ENCODE data around the gene DUSP11. TPM values are rescaled to one million over a fixed set of nuclear protein-coding genes. Genes with fewer than 3 reads are reported as not detected.

Gene DUSP11
- total and polyA plus RNA-seq, 2 of the 13 experiments (the other 11 are each of a cell fraction or from before 2014, with no cell fraction given), result 30.5 to 36.2 TPM

- in situ Hi-C loops (cut with HindIII; ENCODE audit: extremely low pct_ligation_motif_present, low pct_unique_long_range_greater_than_20kb), result no loop called here
- Histone ChIP-seq H3K27me3 (ENCODE audit: control insufficient read depth in 1 of 2, insufficient read depth in 2 of 2, low read length in 2 of 2) (no peaks in the 10 kb centered on the region), H3K4me3 (replicated peaks in 1 of 3; ENCODE audit: insufficient read depth in 1 of 3, low read depth in 2 of 3, low read length in 3 of 3) (no peak overlapping the region), H4K20me1 (ENCODE audit: insufficient read depth, low read length) (no peaks in the 10 kb centered on the region; the same call in 1 of the 2 replicates), H3K4me1 (ENCODE audit: insufficient read depth, low read length) (no peaks in the 10 kb centered on the region), H3K9ac (ENCODE audit: insufficient read depth, low read depth, low read length) (no peak overlapping the region), H3K79me2 (ENCODE audit: insufficient read depth, low read length) (no peaks in the 10 kb centered on the region), H2AFZ (ENCODE audit: low read length) (no peak overlapping the region), H3K4me2 (ENCODE audit: low read depth, low read length) (no peak overlapping the region), H3K27ac (ENCODE audit: extremely low read length, insufficient read depth, low read length) (no peak overlapping the region), H3K9me3 (ENCODE audit: low read length) (no peaks in the 10 kb centered on the region), H3K36me3 (replicated peaks in 1 of 2; ENCODE audit: control insufficient read depth in 1 of 2, insufficient read depth in 2 of 2, low read length in 2 of 2) (peaks cover 27 to 86% of the 10 kb centered on the region in 2 experiments)
- no peak for TF ChIP-seq ZNF276 (CRISPR knock-in tag; IDR thresholded peaks at IDR 0.05; ENCODE audit: low read depth)
- TF ChIP-seq SP5 (CRISPR knock-in tag; IDR thresholded peaks at IDR 0.05; ENCODE audit: borderline replicate concordance, low read depth), result no peak
- no peak for TF ChIP-seq ZNF749 (CRISPR knock-in tag; IDR thresholded peaks at IDR 0.05; ENCODE audit: borderline replicate concordance)
- TF ChIP-seq TAF1 (CRISPR knock-in tag; IDR thresholded peaks at IDR 0.05), result no peak
- TF ChIP-seq TEAD2 (CRISPR knock-in tag; IDR thresholded peaks at IDR 0.05), result no peak
- TF ChIP-seq CAMTA2 (CRISPR knock-in tag; IDR thresholded peaks at IDR 0.05; ENCODE audit: borderline replicate concordance), result no peak
- no peak for TF ChIP-seq ZNF567 (CRISPR knock-in tag; IDR thresholded peaks at IDR 0.05; ENCODE audit: borderline replicate concordance)
- TF ChIP-seq CEBPB (IDR thresholded peaks at IDR 0.05; ENCODE audit: borderline replicate concordance, low read depth, low read length), result no peak
- no peak for TF ChIP-seq HNRNPK (IDR thresholded peaks at IDR 0.05; ENCODE audit: low read depth, low read length, poor library complexity, severe bottlenecking)
- no peak for TF ChIP-seq SRSF1 (optimal IDR thresholded peaks at IDR 0.05; ENCODE audit: low read depth, low read length)
- no peak for TF ChIP-seq ZNF224 (CRISPR knock-in tag; IDR thresholded peaks at IDR 0.05)
- TF ChIP-seq MED13 (CRISPR knock-in tag; IDR thresholded peaks at IDR 0.05), result no peak
- TF ChIP-seq CREB1 (IDR thresholded peaks at IDR 0.05), result no peak
- no peak for TF ChIP-seq CREB1 (CRISPR knock-in tag; IDR thresholded peaks at IDR 0.05)
- no peak for ATAC-seq
- POLR2A ChIA-PET, result interaction anchor here (0.6 kb wide), 1 partner anchor 655 kb away, joined by 4 read pairs; no protein-coding TSS in a partner anchor
- intact Hi-C loops (cut with micrococcal nuclease; ENCODE audit: unreplicated experiment), result no loop called here
- CTCF ChIA-PET (ENCODE audit: low intra/inter-chr PET ratio, low total read pairs), result no interaction called here
- 90% methylated on average over 1 of the region's 1 CpG for whole genome bisulfite sequencing (ENCODE audit: low lambda C conversion rate)
- no peak for DNase-seq (ENCODE audit: low spot score)
- no peak for FAIRE-seq
- BruUV-seq (replicated peaks), result no TSS peak
Measured at GRCh38 chr2:73764945-73765344, 15.0 kb downstream of the DUSP11 start.
